DOHH2 (cell line): Measurements from ENCODE around the gene GPSM1.
"Not testable (repeated sequence)": the region's sequence is repeated elsewhere in the genome, so short reads cannot be mapped to it uniquely, and the experiment has no call there.

Experiments used
- H3F3A ChIP-seq: fragments of 200-600 bp; sonication (generic), shearing (Covaris generic); 2 replicates; pipeline ENCODE4 v1.6.0; 2016; ENCODE audit warnings: antibody characterized with exemption, mild to moderate bottlenecking; ENCODE audit not compliant: control insufficient read depth, insufficient read depth
- H3K27ac ChIP-seq: fragments of 200-600 bp; sonication (generic); 2 replicates; pipeline ENCODE4 v1.5.1; 2014; ENCODE audit warnings: low read depth, mild to moderate bottlenecking, low read length, moderate library complexity
- H3K27me3 ChIP-seq: fragments of 200-600 bp; sonication (generic); 2 replicates; pipeline ENCODE4 v1.6.1; 2014; ENCODE audit warnings: mild to moderate bottlenecking, low read length, mixed read lengths; ENCODE audit not compliant: control insufficient read depth
- H3K36me3 ChIP-seq: fragments of 200-600 bp; sonication (generic); 2 replicates; pipeline ENCODE4 v1.6.1; 2014; ENCODE audit warnings: mild to moderate bottlenecking, low read length, moderate library complexity, mixed read lengths; ENCODE audit not compliant: control insufficient read depth
- H3K4me1 ChIP-seq: fragments of 200-600 bp; sonication (generic); 2 replicates; pipeline ENCODE4 v1.6.1; 2014; ENCODE audit warnings: mild to moderate bottlenecking, low read length, mixed read lengths; ENCODE audit not compliant: control insufficient read depth
- H3K4me2 ChIP-seq: fragments of 200-600 bp; sonication (generic); 2 replicates; pipeline ENCODE4 v1.6.0; 2014; ENCODE audit warnings: mild to moderate bottlenecking, low read length, moderate library complexity
- H3K4me3 ChIP-seq: fragments of 200-600 bp; sonication (generic); 2 replicates; pipeline ENCODE4 v1.5.1; 2014; ENCODE audit warnings: mild to moderate bottlenecking, low read length, mixed read lengths
- H3K79me2 ChIP-seq: fragments of 200-600 bp; sonication (generic); 2 replicates; pipeline ENCODE4 v1.6.1; 2014; ENCODE audit warnings: mild to moderate bottlenecking, low read length, mixed read lengths; ENCODE audit not compliant: control insufficient read depth
- H3K9me2 ChIP-seq: fragments of 200-600 bp; sonication (generic); replicated peaks from 2 replicates; pipeline ENCODE4 v1.6.1; 2014; ENCODE audit warnings: mild to moderate bottlenecking, low read length, mixed read lengths; ENCODE audit not compliant: control insufficient read depth
- H3K9me3 ChIP-seq: fragments of 200-600 bp; sonication (generic); 2 replicates; pipeline ENCODE4 v1.6.1; 2014; ENCODE audit warnings: antibody characterized with exemption, low read length, mixed read lengths; ENCODE audit not compliant: control insufficient read depth, insufficient read depth
- H4K20me1 ChIP-seq: fragments of 200-600 bp; sonication (generic); 2 replicates; pipeline ENCODE4 v1.6.0; 2014; ENCODE audit warnings: low read depth, mild to moderate bottlenecking, antibody characterized with exemption, low read length, moderate library complexity; ENCODE audit not compliant: control insufficient read depth, insufficient read depth
- EZH2phosphoT487 ChIP-seq: fragments of 200-600 bp; sonication (generic); IDR thresholded peaks from 2 replicates; pipeline ENCODE4 v1.6.1; 2017; ENCODE audit warnings: borderline replicate concordance, mild to moderate bottlenecking, antibody characterized with exemption, low read length, moderate library complexity, mixed read lengths
- TF ChIP-seq, protein P1 (sequence below): fragments of 200-600 bp; sonication (generic); IDR thresholded peaks from one replicate; pipeline ENCODE4 v1.5.1; 2014; ENCODE audit warnings: antibody characterized with exemption, mild to moderate bottlenecking, low read depth, low read length; ENCODE audit not compliant: poor library complexity, severe bottlenecking

GPSM1 gene

DNA sequence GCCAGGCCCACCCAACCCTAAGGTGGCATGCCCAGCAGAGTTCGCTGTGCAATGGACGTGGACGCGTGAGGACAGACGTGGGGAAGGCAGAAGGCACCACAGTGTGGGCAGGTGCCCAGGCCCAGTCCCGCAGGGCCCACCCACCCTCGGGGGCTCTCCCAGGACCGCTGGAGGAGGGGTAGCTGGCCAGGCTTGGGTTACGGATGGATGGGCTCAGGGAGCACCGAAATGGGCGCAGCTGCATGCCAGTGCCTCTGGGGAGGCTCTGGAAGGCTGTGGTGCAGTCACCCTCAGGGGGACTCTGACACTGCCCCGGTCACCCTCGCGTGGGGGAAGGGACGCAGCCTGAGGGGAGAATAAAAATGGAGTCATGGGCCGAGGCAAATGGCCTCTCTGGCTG, 9.6 kb upstream of the GPSM1 start:
- H3K4me3 ChIP-seq, result no peak overlapping the region
- H3K36me3 ChIP-seq, result no peaks in the 10 kb centered on the region
- peaks cover 38% of the 10 kb centered on the region for H3K4me1 ChIP-seq
- H3F3A ChIP-seq, result no peaks in the 10 kb centered on the region
- no peaks in the 10 kb centered on the region for H3K27me3 ChIP-seq
- no peak for TF ChIP-seq EZH2phosphoT487
- TF ChIP-seq, protein P1, sequence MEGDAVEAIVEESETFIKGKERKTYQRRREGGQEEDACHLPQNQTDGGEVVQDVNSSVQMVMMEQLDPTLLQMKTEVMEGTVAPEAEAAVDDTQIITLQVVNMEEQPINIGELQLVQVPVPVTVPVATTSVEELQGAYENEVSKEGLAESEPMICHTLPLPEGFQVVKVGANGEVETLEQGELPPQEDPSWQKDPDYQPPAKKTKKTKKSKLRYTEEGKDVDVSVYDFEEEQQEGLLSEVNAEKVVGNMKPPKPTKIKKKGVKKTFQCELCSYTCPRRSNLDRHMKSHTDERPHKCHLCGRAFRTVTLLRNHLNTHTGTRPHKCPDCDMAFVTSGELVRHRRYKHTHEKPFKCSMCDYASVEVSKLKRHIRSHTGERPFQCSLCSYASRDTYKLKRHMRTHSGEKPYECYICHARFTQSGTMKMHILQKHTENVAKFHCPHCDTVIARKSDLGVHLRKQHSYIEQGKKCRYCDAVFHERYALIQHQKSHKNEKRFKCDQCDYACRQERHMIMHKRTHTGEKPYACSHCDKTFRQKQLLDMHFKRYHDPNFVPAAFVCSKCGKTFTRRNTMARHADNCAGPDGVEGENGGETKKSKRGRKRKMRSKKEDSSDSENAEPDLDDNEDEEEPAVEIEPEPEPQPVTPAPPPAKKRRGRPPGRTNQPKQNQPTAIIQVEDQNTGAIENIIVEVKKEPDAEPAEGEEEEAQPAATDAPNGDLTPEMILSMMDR, result no peak
- no peaks in the 10 kb centered on the region for H4K20me1 ChIP-seq
- H3K27ac ChIP-seq, result peak overlapping the region; percentile 16; the same call in 1 of the 2 replicates
- H3K79me2 ChIP-seq, result no peaks in the 10 kb centered on the region
- peaks cover 20% of the 10 kb centered on the region for H3K9me3 ChIP-seq
- H3K4me2 ChIP-seq, result peak overlapping the region; percentile 31
- H3K9me2 ChIP-seq, result no peaks in the 10 kb centered on the region

DNA sequence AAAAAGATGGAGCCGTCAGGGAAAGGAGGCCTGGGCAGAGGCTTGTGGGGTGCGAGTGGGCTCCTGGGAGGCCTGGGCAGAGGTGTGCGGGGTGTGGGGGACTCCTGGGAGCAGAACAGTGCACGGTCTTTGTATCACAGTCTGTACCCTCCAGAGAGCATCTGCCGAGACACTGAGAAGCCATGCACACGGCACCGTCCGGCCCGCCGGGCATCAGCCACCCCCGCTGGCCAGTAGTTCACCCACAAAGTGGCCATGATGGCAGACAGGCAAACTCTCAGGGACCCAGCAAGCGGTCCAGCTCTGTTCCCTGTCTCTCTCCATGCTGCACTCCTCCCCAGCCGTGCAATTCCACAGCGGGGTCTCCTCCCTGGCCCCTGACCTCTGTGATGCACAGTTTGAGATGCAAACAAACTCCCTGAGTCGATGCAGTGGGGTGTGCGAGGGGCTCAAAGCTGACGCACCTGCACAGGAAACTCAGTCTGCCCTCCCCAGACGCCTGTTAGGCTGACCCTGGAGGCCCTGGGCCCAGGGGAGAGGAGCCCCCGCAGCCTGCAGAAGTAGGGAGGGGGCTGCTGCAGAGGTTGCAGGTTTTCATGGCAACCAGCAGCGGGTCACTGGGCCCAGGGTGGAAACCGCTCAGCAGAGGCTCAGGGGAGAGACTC, 9.1 kb upstream of the GPSM1 start:
- no peak for TF ChIP-seq EZH2phosphoT487
- TF ChIP-seq, protein P1, result no peak
- Histone ChIP-seq H3K9me3 (peaks cover 20% of the 10 kb centered on the region), H3K27me3 (no peaks in the 10 kb centered on the region), H4K20me1 (no peaks in the 10 kb centered on the region), H3K4me2 (peak overlapping the region; percentile 31), H3K4me1 (peaks cover 38% of the 10 kb centered on the region), H3K27ac (peak overlapping the region; percentile 16; the same call in 1 of the 2 replicates), H3F3A (no peaks in the 10 kb centered on the region), H3K4me3 (no peak overlapping the region), H3K79me2 (no peaks in the 10 kb centered on the region), H3K9me2 (no peaks in the 10 kb centered on the region), H3K36me3 (no peaks in the 10 kb centered on the region)

DNA sequence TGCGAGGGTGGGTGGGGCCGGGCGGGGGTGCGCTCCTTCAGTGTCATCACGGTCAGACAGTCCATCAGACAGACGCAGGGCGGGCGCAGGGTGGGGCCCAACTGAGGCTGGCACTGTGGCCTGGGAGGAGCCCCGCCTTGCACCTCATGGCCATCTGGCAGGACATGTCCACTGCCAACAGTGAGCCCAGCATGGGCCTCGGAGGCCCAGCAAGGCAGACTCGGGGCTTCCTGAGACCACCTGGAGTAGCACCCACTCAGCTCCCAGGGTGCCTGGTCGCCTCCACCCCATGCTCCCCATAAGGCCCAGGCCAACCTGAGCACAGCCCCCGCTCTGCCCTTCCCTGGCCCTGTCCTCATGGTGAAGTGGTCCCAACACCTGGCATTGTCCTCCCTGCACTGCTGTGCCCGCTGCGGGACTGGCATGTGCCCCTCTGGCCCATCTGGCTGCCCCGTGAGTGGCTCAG, 8.5 kb upstream of the GPSM1 start:
- no peaks in the 10 kb centered on the region for H4K20me1 ChIP-seq
- no peak for TF ChIP-seq EZH2phosphoT487
- TF ChIP-seq, protein P1, result no peak
- H3K36me3 ChIP-seq, result no peaks in the 10 kb centered on the region
- no peaks in the 10 kb centered on the region for H3K9me2 ChIP-seq
- no peaks in the 10 kb centered on the region for H3F3A ChIP-seq
- H3K9me3 ChIP-seq, result peaks cover 20% of the 10 kb centered on the region
- H3K4me1 ChIP-seq, result peaks cover 38% of the 10 kb centered on the region
- no peaks in the 10 kb centered on the region for H3K27me3 ChIP-seq
- H3K4me2 ChIP-seq, result peak overlapping the region; percentile 31
- no peaks in the 10 kb centered on the region for H3K79me2 ChIP-seq
- H3K4me3 ChIP-seq, result peak overlapping the region; percentile 31
- H3K27ac ChIP-seq, result no peak overlapping the region

DNA sequence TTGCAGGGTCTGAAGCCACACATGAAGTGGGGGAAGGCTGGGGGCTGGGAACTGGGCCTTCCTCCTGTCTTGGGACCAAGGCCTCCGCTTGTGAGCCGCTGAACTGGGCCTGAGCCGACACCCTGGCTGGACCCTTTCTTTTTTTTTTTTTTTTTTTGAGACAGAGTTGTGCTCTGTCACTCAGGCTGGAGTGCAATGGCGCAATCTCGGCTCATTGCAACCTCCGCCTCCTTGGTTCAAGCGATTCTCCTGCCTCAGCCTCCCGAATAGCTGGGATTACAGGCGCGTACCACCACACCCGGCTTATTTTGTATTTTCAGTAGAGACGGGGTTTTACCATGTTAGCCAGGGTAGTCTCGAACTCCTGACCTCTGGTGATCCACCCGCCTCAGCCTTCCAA, 8.1 kb upstream of the GPSM1 start:
- not testable (repeated sequence) for H3K4me3 ChIP-seq, H3F3A ChIP-seq, H3K36me3 ChIP-seq, H3K9me2 ChIP-seq, H3K27me3 ChIP-seq, H3K79me2 ChIP-seq, H3K27ac ChIP-seq, H4K20me1 ChIP-seq
- H3K4me1 ChIP-seq, result peaks cover 38% of the 10 kb centered on the region
- peak overlapping the region; percentile 31 for H3K4me2 ChIP-seq
- H3K9me3 ChIP-seq, result peaks cover 20% of the 10 kb centered on the region

DNA sequence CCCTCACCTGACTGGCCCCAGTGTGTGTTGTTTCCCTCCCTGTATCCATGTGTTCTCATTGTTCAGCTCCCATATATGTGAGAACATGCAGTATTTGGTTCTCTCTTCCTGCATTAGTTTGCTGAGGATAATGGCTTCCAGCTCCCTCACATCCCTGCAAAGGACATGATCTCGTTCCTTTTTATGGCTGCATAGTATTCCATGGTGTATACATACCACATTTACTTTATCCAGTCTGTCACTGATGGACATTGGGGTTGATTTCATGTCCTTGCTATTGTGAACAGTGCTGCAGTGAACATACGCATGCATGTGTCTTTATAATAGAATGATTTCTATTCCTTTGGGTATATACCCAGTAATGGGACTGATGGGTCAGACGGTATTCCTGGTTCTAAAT, 7.4 kb upstream of the GPSM1 start:
- not testable (repeated sequence) for H3K27me3 ChIP-seq, H3K36me3 ChIP-seq, H3K4me3 ChIP-seq, H3F3A ChIP-seq, H3K27ac ChIP-seq, H3K4me2 ChIP-seq, H3K9me2 ChIP-seq, H4K20me1 ChIP-seq, H3K79me2 ChIP-seq
- Histone ChIP-seq H3K9me3 (peaks cover 15% of the 10 kb centered on the region), H3K4me1 (peaks cover 38% of the 10 kb centered on the region)

DNA sequence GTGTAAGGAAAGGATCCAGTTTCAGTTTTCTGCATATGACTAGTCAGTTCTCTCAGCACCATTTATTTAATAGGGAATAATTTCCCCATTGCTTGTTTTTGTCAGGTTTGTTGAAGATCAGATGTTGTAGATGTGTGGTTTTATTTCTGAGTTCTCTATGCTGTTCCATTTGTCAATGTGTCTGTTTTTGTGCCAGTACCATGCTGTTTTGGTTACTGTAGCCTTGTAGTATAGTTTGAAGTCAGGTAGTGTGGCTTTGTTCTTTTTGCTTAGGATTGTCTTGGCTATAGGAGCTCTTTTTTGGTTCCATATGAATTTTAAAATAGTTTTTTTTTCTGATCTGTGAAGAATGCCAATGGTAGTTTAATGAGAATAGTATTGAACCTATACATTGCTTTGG, 6.4 kb upstream of the GPSM1 start:
- not testable (repeated sequence) for H3K4me3 ChIP-seq, H3K79me2 ChIP-seq, H3K9me3 ChIP-seq, H3K27me3 ChIP-seq, H4K20me1 ChIP-seq, H3K9me2 ChIP-seq, H3F3A ChIP-seq, H3K36me3 ChIP-seq, H3K27ac ChIP-seq
- Histone ChIP-seq H3K4me2 (0 out of 2 replicates have a peak overlapping the region, but pooled peaks have one; percentile 15), H3K4me1 (peaks cover 38% of the 10 kb centered on the region)
